Parathyroid adenoma (tissue), 2 donors: ENCODE data around the gene NIT1.

Source experiments
- H2AFZ ChIP-seq: fragments of 300-600 bp; sonication (generic); one replicate; pipeline ENCODE4 v1.7.0; 2017; ENCODE audit warnings: antibody characterized with exemption, mild to moderate bottlenecking
- H3K27ac ChIP-seq: fragments of 300-600 bp; sonication (generic); one replicate; pipeline ENCODE4 v1.7.0; 2017
- H3K27me3 ChIP-seq: fragments of 300-600 bp; sonication (generic); one replicate; pipeline ENCODE4 v1.7.0; 2017; ENCODE audit warnings: low read length; ENCODE audit not compliant: control insufficient read depth, insufficient read depth
- H3K36me3 ChIP-seq: fragments of 300-600 bp; sonication (generic); one replicate; pipeline ENCODE4 v1.7.0; 2017; ENCODE audit warnings: low read length; ENCODE audit not compliant: control insufficient read depth, insufficient read depth
- H3K4me1 ChIP-seq: fragments of 300-600 bp; sonication (generic); one replicate; pipeline ENCODE4 v1.7.0; 2017; ENCODE audit warnings: control low read depth
- H3K4me2 ChIP-seq: fragments of 300-600 bp; sonication (generic); one replicate; pipeline ENCODE4 v1.7.0; 2017; ENCODE audit warnings: low read length
- H3K4me3 ChIP-seq: fragments of 300-600 bp; sonication (generic); one replicate; pipeline ENCODE4 v1.7.0; 2017; ENCODE audit warnings: low read depth, low read length
- H3K79me2 ChIP-seq: fragments of 300-600 bp; sonication (generic); one replicate; pipeline ENCODE4 v1.7.0; 2017; ENCODE audit warnings: control low read depth
- H3K9ac ChIP-seq: fragments of 300-600 bp; sonication (generic); one replicate; pipeline ENCODE4 v1.7.0; 2017; ENCODE audit warnings: mild to moderate bottlenecking
- H3K9me3 ChIP-seq: fragments of 300-600 bp; sonication (generic); one replicate; pipeline ENCODE4 v1.7.0; 2017; ENCODE audit warnings: low read length; ENCODE audit not compliant: control insufficient read depth
- CTCF ChIP-seq: fragments of 300-600 bp; sonication (generic); IDR thresholded peaks from one replicate; pipeline ENCODE4 v1.7.0; 2017; ENCODE audit warnings: antibody characterized with exemption, mild to moderate bottlenecking
- donor health status: primary hyperparathyroidism.

NIT1 gene

GRCh38 chr1:161074676-161075368, 43.1 kb upstream of the NIT1 start:
- no peaks in the 10 kb centered on the region for H3K9me3 ChIP-seq
- H3K4me3 ChIP-seq = no peak overlapping the region
- H3K9ac ChIP-seq = no peak overlapping the region
- H3K4me2 ChIP-seq = no peak overlapping the region
- H3K27me3 ChIP-seq = no peaks in the 10 kb centered on the region
- no peaks in the 10 kb centered on the region for H3K36me3 ChIP-seq
- no peak overlapping the region for H2AFZ ChIP-seq
- no peaks in the 10 kb centered on the region for H3K4me1 ChIP-seq
- H3K79me2 ChIP-seq = no peaks in the 10 kb centered on the region
- H3K27ac ChIP-seq = no peak overlapping the region
- no peak for TF ChIP-seq CTCF

GRCh38 chr1:161076410-161076809, 41.5 kb upstream of the NIT1 start:
- H3K9ac ChIP-seq = no peak overlapping the region
- H2AFZ ChIP-seq = no peak overlapping the region
- H3K27ac ChIP-seq = no peak overlapping the region
- no peaks in the 10 kb centered on the region for H3K9me3 ChIP-seq
- no peak overlapping the region for H3K4me3 ChIP-seq
- no peaks in the 10 kb centered on the region for H3K27me3 ChIP-seq
- no peaks in the 10 kb centered on the region for H3K36me3 ChIP-seq
- H3K4me1 ChIP-seq = no peaks in the 10 kb centered on the region
- H3K79me2 ChIP-seq = no peaks in the 10 kb centered on the region
- H3K4me2 ChIP-seq = no peak overlapping the region
- TF ChIP-seq CTCF = no peak

- no peak for TF ChIP-seq CTCF
- Histone ChIP-seq H3K79me2 (no peaks in the 10 kb centered on the region), H3K4me3 (no peak overlapping the region), H3K4me1 (no peaks in the 10 kb centered on the region), H3K9me3 (no peaks in the 10 kb centered on the region), H3K4me2 (no peak overlapping the region), H2AFZ (no peak overlapping the region), H3K27ac (no peak overlapping the region), H3K9ac (no peak overlapping the region), H3K36me3 (no peaks in the 10 kb centered on the region), H3K27me3 (no peaks in the 10 kb centered on the region)
Observed at GRCh38 chr1:161077426-161077825, 40.5 kb upstream of the NIT1 start.

- TF ChIP-seq CTCF = no peak
- H3K4me1 ChIP-seq = no peaks in the 10 kb centered on the region
Observed at GRCh38 chr1:161079436-161080110, 38.3 kb upstream of the NIT1 start.

More at GRCh38 chr1:161079436-161080110, 38.3 kb upstream of the NIT1 start:
- Histone ChIP-seq H3K9me3 (no peaks in the 10 kb centered on the region), H3K27me3 (no peaks in the 10 kb centered on the region), H3K27ac (no peak overlapping the region), H2AFZ (no peak overlapping the region), H3K79me2 (no peaks in the 10 kb centered on the region), H3K36me3 (no peaks in the 10 kb centered on the region), H3K9ac (no peak overlapping the region), H3K4me2 (no peak overlapping the region), H3K4me3 (no peak overlapping the region)
